Esophagus muscularis mucosa (tissue), 4 donors: ENCODE measurements around the gene EPHA2. TPM values are rescaled to one million over a fixed set of nuclear protein-coding genes. Genes with fewer than 3 reads are reported as not detected.

ENCODE experiments used
- DNase-seq: peaks from one replicate; pipeline ENCODE4 v3.0.0-alpha.2; 2017; ENCODE audit errors: extremely low spot score
- H3K27ac ChIP-seq, 4 donors: fragments of 200-600 bp; sonication (generic); replicated peaks in 1 of 4; 1 replicate in 3 of 4; 2 replicates in 1 of 4; pipeline ENCODE4 v1.5.1; 2016 to 2019; ENCODE audit warnings: mild to moderate bottlenecking in 1 of 4
- H3K27me3 ChIP-seq, 4 donors: fragments of 200-600 bp; sonication (generic); one replicate each; pipeline versions ENCODE4 v1.5.1 to v1.6.0; 2016 to 2019
- H3K36me3 ChIP-seq, 4 donors: fragments of 200-600 bp; sonication (generic); one replicate each; pipeline ENCODE4 v1.5.1; 2016 to 2019
- H3K4me1 ChIP-seq, 4 donors: fragments of 200-600 bp; sonication (generic); one replicate each; pipeline ENCODE4 v1.5.1; 2016 to 2019
- H3K4me3 ChIP-seq, 4 donors: fragments of 200-600 bp; sonication (generic); 1 replicate in 2 of 4; 2 replicates in 2 of 4; pipeline ENCODE4 v1.5.1; 2016 to 2019; ENCODE audit warnings: mild to moderate bottlenecking in 4 of 4, moderate library complexity in 1 of 4
- H3K9me3 ChIP-seq, 4 donors: fragments of 200-600 bp; sonication (generic); 1 replicate in 3 of 4; 2 replicates in 1 of 4; pipeline ENCODE4 v1.5.1; 2016 to 2019
- CTCF ChIP-seq, 3 experiments: fragments of 200-600 bp in 2 of 3; fragments of 450-650 bp in 1 of 3; sonication (generic) in 2 of 3; IDR thresholded peaks; one replicate each; pipeline ENCODE4 v1.5.1; 2017 to 2019; ENCODE audit warnings: antibody characterized with exemption in 3 of 3, mild to moderate bottlenecking in 2 of 3, moderate library complexity in 1 of 3
- EP300 ChIP-seq: sonication (generic); formaldehyde crosslinking; IDR thresholded peaks from one replicate; pipeline ENCODE4 v1.6.1; 2017; ENCODE audit warnings: antibody characterized with exemption
- POLR2A ChIP-seq: fragments of 450-650 bp; IDR thresholded peaks from one replicate; pipeline ENCODE4 v1.6.1; 2017; ENCODE audit warnings: antibody characterized with exemption, moderate library complexity, mild to moderate bottlenecking, low read depth
- POLR2AphosphoS5 ChIP-seq, 2 donors: sonication (generic); formaldehyde crosslinking; IDR thresholded peaks; one replicate each; pipeline ENCODE4 v1.6.1; 2017; ENCODE audit warnings: antibody characterized with exemption in 2 of 2
- WGBS: methylation state at CpG from one replicate; pipeline ENCODE4 v1.1.5; 2018; 5-methylcytosine and 5-hydroxymethylcytosine counted together
- intact Hi-C: fragments of 100-400 bp; cut with DNase I; formaldehyde crosslinking; loops from one replicate; pipeline ENCODE4 v1.15.1; 2023
- total RNA-seq, 4 donors: library from RNA; depleted of rRNA; stranded (reverse); fragments of >200 nt; gene quantifications; one replicate each; pipeline versions ENCODE4 v1.1.0 to v1.2.1, GENCODE V29; 2016

EPHA2 gene
- total RNA-seq, 4 donors from 2014 or later, result 5.8 to 15.7 (median 11.3) TPM

GRCh38 chr1:16128338-16128741 lies 27.5 kb downstream of the EPHA2 start:
- H3K27me3 ChIP-seq, result no peaks in the 10 kb centered on the region
- peak overlapping the region in 1 of 4 donors; percentile 44 for H3K27ac ChIP-seq
- no peaks in the 10 kb centered on the region for H3K9me3 ChIP-seq
- no peak for TF ChIP-seq EP300
- TF ChIP-seq POLR2AphosphoS5 (IDR thresholded peaks at IDR 0.05), result peak in 1 of 2 donors; percentile 15
- no peak for DNase-seq
- no peak overlapping the region for H3K4me3 ChIP-seq
- intact Hi-C loops, result loop anchor here (5.0 kb wide), 1 partner anchor 41 kb away; no protein-coding TSS in a partner anchor
- H3K4me1 ChIP-seq, result peaks cover 0 to 17% (median 6%) of the 10 kb centered on the region in 4 donors
- WGBS, result 63% methylated on average over 1 of the region's 6 CpGs
- peaks cover 36 to 98% (median 82%) of the 10 kb centered on the region in 4 donors for H3K36me3 ChIP-seq

GRCh38 chr1:16127676-16128337 lies 28.1 kb downstream of the EPHA2 start:
- TF ChIP-seq EP300 (no peak), POLR2A (no peak), POLR2AphosphoS5 (IDR thresholded peaks at IDR 0.05) (no peak), CTCF (IDR thresholded peaks at IDR 0.05) (no peak)
- H3K9me3 ChIP-seq, result no peaks in the 10 kb centered on the region
- 68% methylated on average over 17 of the region's 17 CpGs for WGBS
- peak overlapping the region in 1 of 4 donors; percentile 42 for H3K27ac ChIP-seq
- H3K27me3 ChIP-seq, result no peaks in the 10 kb centered on the region
- intact Hi-C loops, result loop anchor here (5.0 kb wide), 1 partner anchor 41 kb away; no protein-coding TSS in a partner anchor
- H3K4me1 ChIP-seq, result peaks cover 0 to 14% (median 6%) of the 10 kb centered on the region in 4 donors
- no peak overlapping the region for H3K4me3 ChIP-seq
- H3K36me3 ChIP-seq, result peaks cover 32 to 98% (median 77%) of the 10 kb centered on the region in 4 donors
- no peak for DNase-seq

GRCh38 chr1:16126743-16127515 lies 28.9 kb downstream of the EPHA2 start:
- no peak overlapping the region for H3K4me3 ChIP-seq
- intact Hi-C loops, result loop anchor here (5.0 kb wide), 1 partner anchor 40 kb away; no protein-coding TSS in a partner anchor
- H3K27ac ChIP-seq, result peak overlapping the region in 1 of 4 donors; percentile 15
- no peak for TF ChIP-seq EP300
- TF ChIP-seq POLR2AphosphoS5 (IDR thresholded peaks at IDR 0.05), result no peak
- no peak for TF ChIP-seq CTCF (IDR thresholded peaks at IDR 0.05)
- TF ChIP-seq POLR2A, result no peak
- peaks cover 0 to 14% (median 5%) of the 10 kb centered on the region in 4 donors for H3K4me1 ChIP-seq
- DNase-seq, result no peak
- 84% methylated on average over 11 of the region's 12 CpGs for WGBS
- no peaks in the 10 kb centered on the region for H3K27me3 ChIP-seq
- peaks cover 26 to 92% (median 70%) of the 10 kb centered on the region in 4 donors for H3K36me3 ChIP-seq
- no peaks in the 10 kb centered on the region for H3K9me3 ChIP-seq

- Histone ChIP-seq H3K4me3 (no peak overlapping the region), H3K4me1 (peaks cover 2 to 14% (median 3%) of the 10 kb centered on the region in 4 donors), H3K27ac (no peak overlapping the region), H3K27me3 (no peaks in the 10 kb centered on the region), H3K36me3 (peaks cover 22 to 85% (median 63%) of the 10 kb centered on the region in 4 donors), H3K9me3 (no peaks in the 10 kb centered on the region)
- 84% methylated on average over 9 of the region's 9 CpGs for WGBS
- no peak for DNase-seq
- intact Hi-C loops, result loop anchor here (5.0 kb wide), 1 partner anchor 39 kb away; no protein-coding TSS in a partner anchor
- TF ChIP-seq POLR2AphosphoS5 (IDR thresholded peaks at IDR 0.05), result no peak
- no peak for TF ChIP-seq CTCF (IDR thresholded peaks at IDR 0.05)
- TF ChIP-seq EP300, result no peak
- TF ChIP-seq POLR2A, result no peak
Measured at GRCh38 chr1:16126160-16126559, 29.7 kb downstream of the EPHA2 start.

- intact Hi-C loops, result loop anchor here (5.0 kb wide), 1 partner anchor 38 kb away; no protein-coding TSS in a partner anchor
Measured at GRCh38 chr1:16125483-16125882, 30.4 kb downstream of the EPHA2 start.

More at GRCh38 chr1:16125483-16125882, 30.4 kb downstream of the EPHA2 start:
- peaks cover 6 to 14% (median 8%) of the 10 kb centered on the region in 4 donors for H3K4me1 ChIP-seq
- H3K27me3 ChIP-seq, result no peaks in the 10 kb centered on the region
- 97% methylated on average over 3 of the region's 3 CpGs for WGBS
- peaks cover 22 to 78% (median 56%) of the 10 kb centered on the region in 4 donors for H3K36me3 ChIP-seq
- H3K9me3 ChIP-seq, result no peaks in the 10 kb centered on the region
- H3K4me3 ChIP-seq, result no peak overlapping the region
- no peak overlapping the region for H3K27ac ChIP-seq
- TF ChIP-seq EP300 (no peak), CTCF (IDR thresholded peaks at IDR 0.05) (no peak), POLR2A (no peak), POLR2AphosphoS5 (IDR thresholded peaks at IDR 0.05) (no peak)
- no peak for DNase-seq
